ENCODE measurements around the gene MSN. TPM values are rescaled to one million over a fixed set of nuclear protein-coding genes. Genes with fewer than 3 reads are reported as not detected.
"Not testable (repeated sequence)": the region's sequence is repeated elsewhere in the genome, so short reads cannot be mapped to it uniquely, and the experiment has no call there.

Gene MSN
- total RNA-seq, 1 donor from 2014 or later, result 107 TPM

DNA sequence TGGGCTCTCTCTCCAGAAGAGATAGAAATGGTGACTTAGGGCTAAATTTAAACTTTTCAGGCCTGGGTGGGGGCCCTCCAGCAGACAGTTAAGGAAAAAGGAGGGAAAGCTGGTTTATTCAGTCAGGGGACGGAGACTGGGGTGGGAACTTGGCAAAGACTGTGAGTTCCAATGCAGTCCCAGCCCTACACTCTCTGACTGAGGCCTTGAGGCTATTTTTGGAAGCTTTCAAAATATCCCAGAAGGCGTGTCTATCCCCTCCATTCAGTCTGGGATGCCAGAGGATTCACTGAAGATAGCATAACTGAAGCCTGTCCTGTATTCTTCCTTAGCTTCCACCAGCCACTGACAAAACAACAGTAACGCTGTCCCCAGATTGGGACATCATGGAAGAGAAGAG is 32.1 kb upstream of the MSN start:
- Histone ChIP-seq H3K27ac (replicated peaks) (peak overlapping the region; percentile 83), H3K27me3 (ENCODE audit: low read depth) (no peaks in the 10 kb centered on the region), H3K36me3 (no peaks in the 10 kb centered on the region), H3K4me1 (peaks cover 19% of the 10 kb centered on the region), H3K4me3 (no peak overlapping the region), H3K9me3 (replicated peaks) (no peaks in the 10 kb centered on the region)
- TF ChIP-seq CTCF (IDR thresholded peaks at IDR 0.05; ENCODE audit: borderline replicate concordance), result no peak
- intact Hi-C loops (cut with micrococcal nuclease), result no loop called here
- peak; percentile 17 for DNase-seq

DNA sequence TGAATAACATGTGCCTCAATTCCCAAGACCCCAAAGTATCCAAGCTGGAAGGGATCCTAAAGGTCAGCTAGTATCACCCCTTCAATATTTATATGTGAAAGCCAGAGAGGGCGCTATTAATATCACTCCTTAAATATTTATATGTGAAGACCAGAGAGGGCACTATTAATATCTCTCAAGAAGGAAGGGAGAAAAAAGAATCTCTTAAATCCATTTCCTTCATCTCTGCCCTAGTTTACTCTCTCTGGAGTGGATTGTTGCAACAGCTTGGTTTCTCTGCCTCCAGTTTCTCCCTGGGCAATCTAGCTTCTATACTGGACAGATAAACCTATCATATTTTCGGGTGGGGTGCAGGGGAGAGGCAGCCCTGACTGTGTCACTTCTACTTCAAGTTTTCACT is 31.6 kb upstream of the MSN start:
- no peak for TF ChIP-seq CTCF (IDR thresholded peaks at IDR 0.05; ENCODE audit: borderline replicate concordance)
- Histone ChIP-seq H3K27ac (replicated peaks) (peak overlapping the region; percentile 83), H3K4me1 (peaks cover 19% of the 10 kb centered on the region), H3K9me3 (replicated peaks) (no peaks in the 10 kb centered on the region), H3K36me3 (no peaks in the 10 kb centered on the region), H3K4me3 (no peak overlapping the region), H3K27me3 (ENCODE audit: low read depth) (no peaks in the 10 kb centered on the region)
- intact Hi-C loops (cut with micrococcal nuclease), result no loop called here
- DNase-seq, result no peak

DNA sequence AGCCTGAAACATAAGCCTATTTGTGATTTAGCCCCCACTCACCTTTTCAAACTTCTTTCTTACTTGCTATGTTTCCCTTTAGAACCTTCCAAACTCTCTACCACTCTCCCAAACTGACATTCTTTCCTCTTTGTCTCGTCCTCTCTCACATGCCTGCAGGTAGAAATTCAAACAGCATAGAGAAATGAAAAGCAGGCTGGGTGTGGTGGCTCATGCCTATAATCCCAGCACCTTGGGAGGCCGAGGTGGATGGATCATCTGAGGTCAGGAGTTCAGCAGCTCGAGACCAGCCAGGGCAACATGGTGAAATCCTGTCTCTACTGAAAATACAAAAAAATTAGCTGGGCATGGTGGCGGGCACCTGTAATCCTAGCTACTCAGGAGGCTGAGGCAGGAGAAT is 31.2 kb upstream of the MSN start:
- intact Hi-C loops (cut with micrococcal nuclease), result not testable (repeated sequence)

GRCh38 chrX:65637335-65637734 is 30.1 kb upstream of the MSN start:
- no peak for DNase-seq
- TF ChIP-seq CTCF (IDR thresholded peaks at IDR 0.05; ENCODE audit: borderline replicate concordance), result no peak
- intact Hi-C loops (cut with micrococcal nuclease), result no loop called here

More for the DNA sequence above, 31.2 kb upstream of the MSN start:
- H3K36me3 ChIP-seq; H3K27me3 ChIP-seq (ENCODE audit: low read depth); H3K9me3 ChIP-seq (replicated peaks); H3K4me3 ChIP-seq; DNase-seq: not testable (repeated sequence)
- peak overlapping the region; percentile 83 for H3K27ac ChIP-seq (replicated peaks)
- H3K4me1 ChIP-seq, result peaks cover 19% of the 10 kb centered on the region

GRCh38 chrX:65642914-65643491 is 24.5 kb upstream of the MSN start:
- H3K4me3 ChIP-seq, result no peak overlapping the region
- intact Hi-C loops (cut with micrococcal nuclease), result no loop called here
- H3K4me1 ChIP-seq, result peaks cover 32% of the 10 kb centered on the region
- no peaks in the 10 kb centered on the region for H3K36me3 ChIP-seq
- no peaks in the 10 kb centered on the region for H3K9me3 ChIP-seq (replicated peaks)
- peak overlapping the region; percentile 78 for H3K27ac ChIP-seq (replicated peaks)
- no peak for TF ChIP-seq CTCF (IDR thresholded peaks at IDR 0.05; ENCODE audit: borderline replicate concordance)
- DNase-seq, result no peak
- no peaks in the 10 kb centered on the region for H3K27me3 ChIP-seq (ENCODE audit: low read depth)

More at GRCh38 chrX:65637335-65637734, 30.1 kb upstream of the MSN start:
- Histone ChIP-seq H3K27ac (replicated peaks) (no peak overlapping the region), H3K36me3 (no peaks in the 10 kb centered on the region), H3K4me3 (no peak overlapping the region), H3K27me3 (ENCODE audit: low read depth) (no peaks in the 10 kb centered on the region), H3K4me1 (peaks cover 19% of the 10 kb centered on the region), H3K9me3 (replicated peaks) (no peaks in the 10 kb centered on the region)

DNA sequence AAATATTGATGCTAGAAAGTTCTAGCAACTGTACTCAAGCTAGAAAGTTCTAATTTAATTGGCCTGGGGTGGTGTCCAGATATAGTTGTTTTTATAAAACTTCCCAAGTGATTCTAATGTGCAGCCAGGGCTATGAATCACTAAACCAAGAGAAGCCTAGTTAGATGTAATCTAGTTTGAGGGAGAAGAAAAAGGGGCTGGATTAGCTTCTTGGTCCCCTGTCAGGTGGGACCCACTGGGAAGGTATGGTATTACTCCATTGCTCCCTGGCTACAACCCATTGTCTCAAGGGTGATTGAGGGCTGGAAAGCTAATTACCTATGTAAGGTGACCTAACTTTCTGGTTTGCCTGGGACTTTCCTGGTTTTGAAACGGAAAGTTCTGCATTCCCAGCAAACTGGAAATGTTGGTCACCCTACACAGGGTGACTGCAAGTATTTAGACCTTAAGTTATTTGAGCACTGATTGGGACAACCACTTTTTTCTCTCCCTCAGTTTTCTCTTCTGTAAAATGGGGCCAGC is 23.9 kb upstream of the MSN start:
- Histone ChIP-seq H3K36me3 (no peaks in the 10 kb centered on the region), H3K27ac (replicated peaks) (peak overlapping the region; percentile 78)

More for the DNA sequence above, 23.9 kb upstream of the MSN start:
- TF ChIP-seq CTCF (IDR thresholded peaks at IDR 0.05; ENCODE audit: borderline replicate concordance), result no peak
- no peaks in the 10 kb centered on the region for H3K27me3 ChIP-seq (ENCODE audit: low read depth)
- no peaks in the 10 kb centered on the region for H3K9me3 ChIP-seq (replicated peaks)
- intact Hi-C loops (cut with micrococcal nuclease), result no loop called here
- no peak overlapping the region for H3K4me3 ChIP-seq
- peaks cover 32% of the 10 kb centered on the region for H3K4me1 ChIP-seq
- no peak for DNase-seq

Measured in left ventricle myocardium inferior (tissue), 1 donor.